Activated naive CD8-positive, alpha-beta T cell treated with anti-CD3 and anti-CD28 coated beads for 36 hours (primary cell): ENCODE data around the gene PARM1. TPM values are rescaled to one million over a fixed set of nuclear protein-coding genes. Genes with fewer than 3 reads are reported as not detected.

Experiments
- DNase-seq: peaks from one replicate; pipeline ENCODE4 v3.0.0; 2021
- H3K27ac Mint-ChIP-seq: one replicate; pipeline ENCODE4 v1.8.0; 2022; ENCODE audit warnings: mild to moderate bottlenecking, moderate library complexity, mixed read lengths
- H3K27me3 Mint-ChIP-seq: one replicate; pipeline ENCODE4 v1.8.0; 2022; ENCODE audit warnings: mild to moderate bottlenecking, mixed read lengths
- H3K36me3 Mint-ChIP-seq: one replicate; pipeline ENCODE4 v1.8.0; 2021; ENCODE audit warnings: mild to moderate bottlenecking, mixed read lengths
- H3K4me1 Mint-ChIP-seq: one replicate; pipeline ENCODE4 v1.8.0; 2021; ENCODE audit warnings: mixed read lengths
- H3K4me3 Mint-ChIP-seq: one replicate; pipeline ENCODE4 v1.8.0; 2022; ENCODE audit warnings: mild to moderate bottlenecking, moderate library complexity, mixed read lengths
- H3K9me3 Mint-ChIP-seq: one replicate; pipeline ENCODE4 v1.8.0; 2022; ENCODE audit warnings: mixed read lengths
- total RNA-seq, 2 experiments: library from RNA; stranded (reverse); gene quantifications; one replicate each; pipeline ENCODE4 v1.2.3, GENCODE V29; 2021

Gene PARM1
- total RNA-seq, 2 experiments from 2014 or later = 0.04 TPM; not detected in 1

- Mint-ChIP-seq H3K9me3 (no peaks in the 10 kb centered on the region), H3K36me3 (no peaks in the 10 kb centered on the region), H3K27me3 (peaks cover 4% of the 10 kb centered on the region), H3K4me1 (no peaks in the 10 kb centered on the region), H3K4me3 (no peak overlapping the region), H3K27ac (no peak overlapping the region)
- DNase-seq = no peak
These were observed 92.5 kb downstream of the PARM1 start for GRCh38 chr4:75025431-75025830.

- DNase-seq = no peak
- Mint-ChIP-seq H3K27me3 (peaks cover 4% of the 10 kb centered on the region), H3K4me1 (no peaks in the 10 kb centered on the region), H3K9me3 (no peaks in the 10 kb centered on the region), H3K36me3 (no peaks in the 10 kb centered on the region), H3K4me3 (no peak overlapping the region), H3K27ac (no peak overlapping the region)
These were observed 95.4 kb downstream of the PARM1 start for GRCh38 chr4:75028196-75028854.

- Mint-ChIP-seq H3K4me1 (no peaks in the 10 kb centered on the region), H3K9me3 (no peaks in the 10 kb centered on the region), H3K27me3 (peaks cover 4% of the 10 kb centered on the region), H3K4me3 (no peak overlapping the region), H3K27ac (no peak overlapping the region), H3K36me3 (no peaks in the 10 kb centered on the region)
- no peak for DNase-seq
These were observed 97.1 kb downstream of the PARM1 start for GRCh38 chr4:75030028-75030427.

- DNase-seq = no peak
- no peaks in the 10 kb centered on the region for H3K36me3 Mint-ChIP-seq
- no peak overlapping the region for H3K4me3 Mint-ChIP-seq
- no peaks in the 10 kb centered on the region for H3K4me1 Mint-ChIP-seq
- H3K9me3 Mint-ChIP-seq = no peaks in the 10 kb centered on the region
- no peak overlapping the region for H3K27ac Mint-ChIP-seq
- peaks cover 4% of the 10 kb centered on the region for H3K27me3 Mint-ChIP-seq
These were observed 97.8 kb downstream of the PARM1 start for GRCh38 chr4:75030649-75031235.

- Mint-ChIP-seq H3K27ac (no peak overlapping the region), H3K27me3 (peaks cover 4% of the 10 kb centered on the region), H3K4me1 (no peaks in the 10 kb centered on the region), H3K9me3 (no peaks in the 10 kb centered on the region), H3K36me3 (no peaks in the 10 kb centered on the region), H3K4me3 (no peak overlapping the region)
- DNase-seq = no peak
These were observed 98.9 kb downstream of the PARM1 start for GRCh38 chr4:75031775-75032174.

- Mint-ChIP-seq H3K9me3 (no peaks in the 10 kb centered on the region), H3K4me1 (no peaks in the 10 kb centered on the region), H3K36me3 (no peaks in the 10 kb centered on the region), H3K27ac (no peak overlapping the region), H3K4me3 (no peak overlapping the region), H3K27me3 (no peaks in the 10 kb centered on the region)
- no peak for DNase-seq
These were observed 101.6 kb downstream of the PARM1 start for GRCh38 chr4:75034523-75034922.

- H3K27ac Mint-ChIP-seq = no peak overlapping the region
- H3K27me3 Mint-ChIP-seq = no peaks in the 10 kb centered on the region
- no peak overlapping the region for H3K4me3 Mint-ChIP-seq
- no peaks in the 10 kb centered on the region for H3K4me1 Mint-ChIP-seq
- no peaks in the 10 kb centered on the region for H3K36me3 Mint-ChIP-seq
- no peaks in the 10 kb centered on the region for H3K9me3 Mint-ChIP-seq
- DNase-seq = no peak
These were observed 102.4 kb downstream of the PARM1 start for GRCh38 chr4:75035321-75035720.

GRCh38 chr4:75036046-75036830, 103.3 kb downstream of the PARM1 start:
- Mint-ChIP-seq H3K27ac (no peak overlapping the region), H3K36me3 (no peaks in the 10 kb centered on the region), H3K9me3 (no peaks in the 10 kb centered on the region), H3K4me1 (no peaks in the 10 kb centered on the region), H3K4me3 (no peak overlapping the region), H3K27me3 (no peaks in the 10 kb centered on the region)
- DNase-seq = no peak

- Mint-ChIP-seq H3K9me3 (no peaks in the 10 kb centered on the region), H3K4me3 (no peak overlapping the region), H3K4me1 (no peaks in the 10 kb centered on the region), H3K36me3 (no peaks in the 10 kb centered on the region), H3K27me3 (no peaks in the 10 kb centered on the region), H3K27ac (no peak overlapping the region)
- DNase-seq = no peak
These were observed 104.3 kb downstream of the PARM1 start for GRCh38 chr4:75037252-75037651.

GRCh38 chr4:75038376-75038775, 105.5 kb downstream of the PARM1 start:
- no peaks in the 10 kb centered on the region for H3K36me3 Mint-ChIP-seq
- H3K27ac Mint-ChIP-seq = no peak overlapping the region
- no peak for DNase-seq
- no peak overlapping the region for H3K4me3 Mint-ChIP-seq
- H3K4me1 Mint-ChIP-seq = no peaks in the 10 kb centered on the region
- H3K9me3 Mint-ChIP-seq = no peaks in the 10 kb centered on the region
- no peaks in the 10 kb centered on the region for H3K27me3 Mint-ChIP-seq

- no peak overlapping the region for H3K4me3 Mint-ChIP-seq
- no peak for DNase-seq
- no peaks in the 10 kb centered on the region for H3K9me3 Mint-ChIP-seq
- H3K36me3 Mint-ChIP-seq = no peaks in the 10 kb centered on the region
- no peaks in the 10 kb centered on the region for H3K4me1 Mint-ChIP-seq
- no peaks in the 10 kb centered on the region for H3K27me3 Mint-ChIP-seq
- no peak overlapping the region for H3K27ac Mint-ChIP-seq
These were observed 107.8 kb downstream of the PARM1 start for GRCh38 chr4:75040703-75041102.

- Mint-ChIP-seq H3K36me3 (no peaks in the 10 kb centered on the region), H3K4me1 (no peaks in the 10 kb centered on the region), H3K9me3 (no peaks in the 10 kb centered on the region), H3K4me3 (no peak overlapping the region), H3K27me3 (no peaks in the 10 kb centered on the region), H3K27ac (no peak overlapping the region)
- DNase-seq = no peak
These were observed 109.8 kb downstream of the PARM1 start for GRCh38 chr4:75042601-75043208.

- Mint-ChIP-seq H3K9me3 (no peaks in the 10 kb centered on the region), H3K4me3 (no peak overlapping the region), H3K27me3 (no peaks in the 10 kb centered on the region), H3K36me3 (no peaks in the 10 kb centered on the region), H3K4me1 (no peaks in the 10 kb centered on the region), H3K27ac (no peak overlapping the region)
- DNase-seq = no peak
These were observed 113.3 kb downstream of the PARM1 start for GRCh38 chr4:75046226-75046625.

GRCh38 chr4:75046641-75047040, 113.7 kb downstream of the PARM1 start:
- no peaks in the 10 kb centered on the region for H3K9me3 Mint-ChIP-seq

GRCh38 chr4:75048208-75048879, 115.4 kb downstream of the PARM1 start:
- Mint-ChIP-seq H3K4me3 (no peak overlapping the region), H3K27me3 (no peaks in the 10 kb centered on the region), H3K36me3 (no peaks in the 10 kb centered on the region), H3K9me3 (no peaks in the 10 kb centered on the region), H3K27ac (no peak overlapping the region), H3K4me1 (no peaks in the 10 kb centered on the region)
- no peak for DNase-seq

More at GRCh38 chr4:75046641-75047040, 113.7 kb downstream of the PARM1 start:
- no peak for DNase-seq
- H3K27me3 Mint-ChIP-seq = no peaks in the 10 kb centered on the region
- no peaks in the 10 kb centered on the region for H3K4me1 Mint-ChIP-seq
- H3K4me3 Mint-ChIP-seq = no peak overlapping the region
- H3K36me3 Mint-ChIP-seq = no peaks in the 10 kb centered on the region
- H3K27ac Mint-ChIP-seq = no peak overlapping the region
